MM.1S (cell line): Measurements from ENCODE around the gene ATXN1.

Experiments
- CTCF ChIP-seq: fragments of 300-600 bp; sonication (generic); IDR thresholded peaks from 2 replicates; pipeline ENCODE4 v1.5.1; 2016; ENCODE audit warnings: antibody characterized with exemption, low read length, mixed read lengths
- EZH2 ChIP-seq: fragments of 300-600 bp; sonication (generic); optimal IDR thresholded peaks from 2 replicates; pipeline ENCODE3; 2017; ENCODE audit warnings: low read depth, mild to moderate bottlenecking, antibody characterized with exemption, low read length, mixed read lengths

DNA sequence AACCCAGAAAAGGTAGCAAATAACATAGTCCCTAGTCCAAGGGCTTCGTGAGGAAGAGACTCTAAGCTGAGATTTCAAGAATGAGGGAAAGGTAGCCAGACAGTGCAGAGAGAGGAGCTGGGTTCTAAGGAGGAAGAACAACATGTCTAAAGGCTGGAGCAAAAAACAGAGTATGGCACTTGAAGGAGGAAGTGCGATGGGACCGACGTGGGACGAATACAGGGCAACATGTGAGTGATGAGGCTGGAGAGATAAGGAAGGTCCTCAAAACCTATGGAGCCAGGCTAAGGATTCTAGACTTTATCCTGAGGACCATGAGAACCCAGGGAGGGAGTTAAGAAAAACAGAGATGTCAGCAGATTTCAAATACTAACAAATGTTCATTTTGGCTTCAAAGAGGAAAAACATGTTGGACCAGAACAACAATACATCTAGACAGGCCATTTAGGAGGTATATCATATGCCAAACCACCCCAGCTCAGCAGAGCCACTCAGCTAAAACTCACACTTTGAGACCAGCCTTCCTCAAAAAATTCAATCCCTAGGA, 17.5 kb downstream of the ATXN1 start:
- TF ChIP-seq CTCF (no peak), EZH2 (no peak)
